Measurements from ENCODE around the gene INF2.

Gene INF2

GRCh38 chr14:104752735-104753527 lies 63.5 kb downstream of the INF2 start, which contains the start of gene SIVA1:
Gene SIVA1, plus strand, starts transcription at chr14:104753147. Its CDS starts 55 bp downstream, at chr14:104753202.
- Histone ChIP-seq H3K27ac (peak within 1 kb of the TSS; percentile 78), H3K36me3 (peaks cover 28% of the 10 kb centered on the region), H3K4me1 (ENCODE audit: control insufficient read depth in 1 of 2, insufficient read depth in 1 of 2, low read depth in 1 of 2, low read length in 1 of 2) (peaks cover 20% of the 10 kb centered on the region in 2 experiments), H3K27me3 (no peaks in the 10 kb centered on the region), H3K4me3 (ENCODE audit: low read depth in 1 of 2, low read length in 1 of 2) (peak within 1 kb of the TSS; percentile 79 to 87), H3K9me3 (no peaks in the 10 kb centered on the region)
- peak; percentile 31 for TF ChIP-seq CTCF (IDR thresholded peaks at IDR 0.05)

- TF ChIP-seq CTCF (IDR thresholded peaks at IDR 0.05), result no peak
- Histone ChIP-seq H3K4me1 (ENCODE audit: control insufficient read depth in 1 of 2, insufficient read depth in 1 of 2, low read depth in 1 of 2, low read length in 1 of 2) (peaks cover 20% of the 10 kb centered on the region in 2 experiments), H3K9me3 (no peaks in the 10 kb centered on the region), H3K36me3 (peaks cover 33% of the 10 kb centered on the region), H3K27ac (peak overlapping the region; percentile 78), H3K4me3 (ENCODE audit: low read depth in 1 of 2, low read length in 1 of 2) (peak overlapping the region; percentile 79 to 87), H3K27me3 (no peaks in the 10 kb centered on the region)
These were observed 64.3 kb downstream of the INF2 start for GRCh38 chr14:104753528-104754212.

- peak overlapping the region in 1 of 2 experiments; percentile 79 for H3K4me3 ChIP-seq (ENCODE audit: low read depth in 1 of 2, low read length in 1 of 2)
- H3K36me3 ChIP-seq, result peaks cover 40% of the 10 kb centered on the region
- no peaks in the 10 kb centered on the region for H3K27me3 ChIP-seq
- TF ChIP-seq CTCF (IDR thresholded peaks at IDR 0.05), result no peak
- peaks cover 20% of the 10 kb centered on the region in 2 experiments for H3K4me1 ChIP-seq (ENCODE audit: control insufficient read depth in 1 of 2, insufficient read depth in 1 of 2, low read depth in 1 of 2, low read length in 1 of 2)
- H3K9me3 ChIP-seq, result no peaks in the 10 kb centered on the region
- H3K27ac ChIP-seq, result no peak overlapping the region
These were observed 64.9 kb downstream of the INF2 start for GRCh38 chr14:104754213-104754851.

GRCh38 chr14:104755621-104756020 lies 66.2 kb downstream of the INF2 start:
- no peaks in the 10 kb centered on the region for H3K27me3 ChIP-seq
- H3K9me3 ChIP-seq, result no peaks in the 10 kb centered on the region
- H3K36me3 ChIP-seq, result peaks cover 48% of the 10 kb centered on the region
- H3K4me1 ChIP-seq (ENCODE audit: control insufficient read depth in 1 of 2, insufficient read depth in 1 of 2, low read depth in 1 of 2, low read length in 1 of 2), result peaks cover 20% of the 10 kb centered on the region in 2 experiments
- H3K27ac ChIP-seq, result no peak overlapping the region
- no peak overlapping the region for H3K4me3 ChIP-seq (ENCODE audit: low read depth in 1 of 2, low read length in 1 of 2)
- TF ChIP-seq CTCF (IDR thresholded peaks at IDR 0.05), result no peak

GRCh38 chr14:104756477-104757237 lies 67.2 kb downstream of the INF2 start:
- Histone ChIP-seq H3K9me3 (no peaks in the 10 kb centered on the region), H3K36me3 (peaks cover 48% of the 10 kb centered on the region), H3K27ac (no peak overlapping the region), H3K27me3 (no peaks in the 10 kb centered on the region), H3K4me1 (ENCODE audit: control insufficient read depth in 1 of 2, insufficient read depth in 1 of 2, low read depth in 1 of 2, low read length in 1 of 2) (peaks cover 20% of the 10 kb centered on the region in 2 experiments), H3K4me3 (ENCODE audit: low read depth in 1 of 2, low read length in 1 of 2) (no peak overlapping the region)
- TF ChIP-seq CTCF (IDR thresholded peaks at IDR 0.05), result no peak

Measured in neutrophil (primary cell).